GM19025 (cell line): ENCODE measurements around the gene RARRES2.

Experiments used
- ATAC-seq: cut with Tn5 transposase; IDR thresholded peaks from one replicate; pipeline ENCODE4 v1.9.1; 2021; ENCODE audit warnings: mild to moderate bottlenecking, low read depth, moderate library complexity; ENCODE audit not compliant: unreplicated experiment

RARRES2 gene

DNA sequence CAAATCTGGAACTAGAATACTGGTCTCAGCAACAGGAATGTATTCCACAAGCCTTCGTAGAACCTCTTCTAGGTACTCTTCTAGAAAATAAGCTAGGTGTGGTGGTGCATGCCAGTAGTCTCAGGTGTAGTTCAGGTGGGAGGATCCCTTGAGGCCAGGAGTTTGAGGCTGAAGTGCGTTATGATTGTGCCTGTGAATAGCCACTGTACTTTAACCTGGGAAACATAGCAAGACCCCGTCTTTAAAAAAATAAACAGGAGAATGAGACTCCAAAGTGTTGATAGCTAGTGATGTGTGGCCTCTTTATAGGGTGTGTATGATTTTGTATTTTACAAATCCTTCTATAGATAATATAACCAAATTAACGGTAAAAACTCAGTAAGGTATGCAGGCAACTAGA lies 36.2 kb upstream of the RARRES2 start:
- ATAC-seq = no peak

GRCh38 chr7:150377196-150377595 lies 35.8 kb upstream of the RARRES2 start:
- no peak for ATAC-seq

- no peak for ATAC-seq
Observed at GRCh38 chr7:150376560-150376959, 35.1 kb upstream of the RARRES2 start.

GRCh38 chr7:150375662-150376521 lies 34.5 kb upstream of the RARRES2 start:
- peak; percentile 13 for ATAC-seq

GRCh38 chr7:150374472-150374871 lies 33.0 kb upstream of the RARRES2 start:
- no peak for ATAC-seq

GRCh38 chr7:150374026-150374425 lies 32.6 kb upstream of the RARRES2 start:
- no peak for ATAC-seq

DNA sequence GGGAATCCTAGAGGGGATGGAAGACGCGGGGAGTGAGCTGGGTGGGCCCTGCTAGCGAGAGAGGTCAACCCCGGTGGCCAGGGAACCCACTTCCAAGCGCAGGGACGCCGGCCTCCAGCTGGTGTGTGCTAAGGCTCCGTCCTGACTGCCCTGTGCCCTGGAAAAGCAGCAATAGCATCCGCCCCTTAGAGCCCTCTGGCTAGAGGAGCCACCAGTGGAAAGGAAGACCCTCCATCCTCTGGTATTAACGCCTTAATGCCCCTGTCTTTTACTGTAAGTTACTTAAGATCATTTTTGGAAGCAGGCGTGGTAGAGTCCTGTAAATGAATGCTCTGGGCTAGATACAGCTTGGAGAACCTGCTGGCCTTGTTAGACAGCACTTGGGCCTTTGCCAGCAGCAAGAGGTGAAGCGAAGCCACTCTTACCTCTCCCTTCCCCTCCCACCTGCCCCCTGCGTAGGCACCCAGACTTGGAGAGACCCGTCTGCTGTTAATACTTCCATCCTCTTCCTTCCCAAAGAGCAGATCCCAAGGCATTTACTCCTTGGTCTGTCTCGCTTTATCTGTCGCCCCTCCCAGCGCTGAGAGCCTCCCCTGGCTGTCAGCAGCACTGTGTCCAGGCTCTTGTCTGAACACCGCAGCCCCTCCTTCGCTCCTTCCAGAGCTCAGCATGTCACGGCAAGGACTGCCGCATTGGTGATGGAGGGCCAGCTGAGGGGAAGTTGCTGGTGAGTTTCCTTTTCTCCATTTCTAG lies 31.8 kb upstream of the RARRES2 start:
- ATAC-seq = no peak

- no peak for ATAC-seq
Observed at GRCh38 chr7:150372271-150373048, 31.0 kb upstream of the RARRES2 start.

DNA sequence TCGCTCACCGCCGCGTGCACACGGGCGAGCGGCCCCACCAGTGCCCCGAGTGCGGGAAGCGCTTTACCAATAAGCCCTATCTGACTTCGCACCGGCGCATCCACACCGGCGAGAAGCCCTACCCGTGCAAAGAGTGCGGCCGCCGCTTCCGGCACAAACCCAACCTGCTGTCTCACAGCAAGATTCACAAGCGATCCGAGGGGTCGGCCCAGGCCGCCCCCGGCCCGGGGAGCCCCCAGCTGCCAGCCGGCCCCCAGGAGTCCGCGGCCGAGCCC lies 30.5 kb upstream of the RARRES2 start:
- no peak for ATAC-seq

GRCh38 chr7:150371131-150371995 lies 29.9 kb upstream of the RARRES2 start:
- no peak for ATAC-seq

- no peak for ATAC-seq
Observed at GRCh38 chr7:150370612-150371071, 29.2 kb upstream of the RARRES2 start.

- no peak for ATAC-seq
Observed at GRCh38 chr7:150369748-150370501, 28.5 kb upstream of the RARRES2 start.

DNA sequence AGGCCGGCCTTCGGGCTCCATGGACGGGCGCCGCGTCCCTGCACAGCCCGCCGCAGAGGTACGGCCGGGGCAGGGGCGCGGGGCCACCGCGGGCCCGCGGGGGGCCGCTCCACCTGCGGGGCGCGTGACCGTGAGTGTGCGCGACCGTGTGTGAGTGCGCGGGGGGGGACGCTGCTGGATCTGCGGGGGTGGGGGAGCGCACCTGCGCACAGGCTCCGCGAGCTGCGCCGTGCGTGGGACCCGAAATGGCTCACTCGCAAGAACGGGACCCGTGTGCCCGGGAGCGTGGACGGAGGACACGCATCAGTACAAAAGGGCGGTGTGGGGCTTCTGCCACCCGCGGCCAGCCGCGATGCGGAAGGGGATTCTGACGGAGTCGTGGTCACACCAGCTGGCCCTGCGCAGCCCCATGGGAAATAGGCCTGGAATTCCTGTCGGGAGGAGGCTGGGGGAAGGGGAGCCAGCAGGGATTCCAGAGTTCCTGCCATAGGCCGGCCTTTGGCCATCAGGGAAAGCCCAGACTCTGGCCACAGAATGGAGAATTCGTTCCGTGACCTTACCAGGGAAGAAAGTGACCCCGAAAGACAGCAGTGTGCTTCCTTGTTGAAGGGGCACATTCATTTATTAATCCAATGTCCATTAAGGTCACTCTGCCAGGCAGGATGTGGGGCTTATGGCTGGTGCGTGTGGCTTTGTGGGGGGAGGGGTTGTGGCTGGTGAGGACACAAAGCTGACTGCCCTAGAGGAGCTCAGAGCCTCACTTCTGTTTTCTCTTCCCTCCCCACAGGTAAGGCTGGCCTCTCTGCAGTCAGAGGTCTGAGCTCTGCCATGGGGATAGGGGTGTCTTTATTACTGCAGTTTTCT lies 27.7 kb upstream of the RARRES2 start:
- peak; percentile 34 for ATAC-seq

GRCh38 chr7:150368096-150368883 lies 26.9 kb upstream of the RARRES2 start, which contains the start of gene REPIN1:
TSS of gene REPIN1 (plus strand) at chr7:150368822. CDS start at chr7:150369712, 890 bp downstream.
- ATAC-seq = peak; percentile 57

GRCh38 chr7:150367677-150368095 lies 26.3 kb upstream of the RARRES2 start:
- ATAC-seq = no peak

GRCh38 chr7:150365673-150366398 lies 24.4 kb upstream of the RARRES2 start:
- no peak for ATAC-seq

DNA sequence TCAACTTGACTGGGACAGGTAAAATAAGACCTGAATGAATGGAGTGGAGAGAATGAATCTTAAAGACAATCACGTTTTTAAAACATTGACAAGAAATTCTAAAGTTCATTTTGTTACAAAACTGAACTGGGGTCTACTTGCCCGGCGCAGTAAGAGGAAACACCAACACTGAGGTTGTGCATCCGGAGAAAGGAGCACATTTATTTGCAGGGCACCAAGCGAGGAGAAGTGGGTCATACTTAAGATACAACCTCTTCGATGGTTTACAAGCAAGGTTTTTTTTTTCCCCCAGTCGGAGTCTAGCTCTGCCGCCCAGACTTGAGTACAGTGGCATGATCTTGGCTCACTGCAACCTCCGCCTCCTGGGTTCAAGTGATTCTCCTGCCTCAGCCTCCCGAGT lies 23.8 kb upstream of the RARRES2 start:
- ATAC-seq = no peak
